HepG2 (cell line): ENCODE data around the gene RNU6-8. TPM values are rescaled to one million over a fixed set of nuclear protein-coding genes. Genes with fewer than 3 reads are reported as not detected.

Source experiments
- ATAC-seq: fragments of 200-7000 bp; cut with Tn5 transposase; 3 replicates; pipeline ENCODE4 v1.9.1; 2020; ENCODE audit warnings: mild to moderate bottlenecking, moderate library complexity
- BruUV-seq: library from RNA; stranded (reverse); fragments of 400-500 nt; replicated peaks from 2 replicates; lab custom pipeline; 2021; lab: Mats Ljungman, UMichigan
- CTCF ChIA-PET: fragments of 300-600 bp; formaldehyde crosslinking; extraction: SDS; loops from one replicate; lab custom pipeline; 2021; ENCODE audit warnings: low total read pairs, inconsistent platforms, low intra/inter-chr PET ratio; lab: Yijun Ruan, JAX
- POLR2A ChIA-PET: fragments of 350-600 bp; sonication (Branson Sonifier 250); formaldehyde crosslinking; loops from one replicate; lab custom pipeline; 2020; ENCODE audit warnings: antibody characterized with exemption, inconsistent platforms; lab: Yijun Ruan, JAX
- DNase-seq: peaks from one replicate; pipeline ENCODE4 v3.0.0-alpha.2; 2015; ENCODE audit warnings: low spot score
- FAIRE-seq: peaks from 3 replicates; lab custom pipeline; 2011; peaks lifted over from hg19 to GRCh38; lab: Jason Lieb, UNC
- H2AFZ ChIP-seq: one replicate; pipeline ENCODE4 v1.6.1; 2011; ENCODE audit warnings: low read length, inconsistent platforms
- H3K27ac ChIP-seq: fragments of 300-600 bp; 3 replicates; pipeline ENCODE4 v1.8.0; 2011; ENCODE audit warnings: mixed run types, mild to moderate bottlenecking, mixed read lengths, low read length, inconsistent platforms; ENCODE audit not compliant: insufficient read depth; ENCODE audit errors: extremely low read length
- H3K27me3 ChIP-seq, 2 experiments: fragments of 200-600 bp in 1 of 2; 2 replicates in 1 of 2; 3 replicates in 1 of 2; pipeline versions ENCODE4 v1.6.0 to v1.8.0; 2011; ENCODE audit warnings: low read length in 2 of 2, mild to moderate bottlenecking in 2 of 2, moderate library complexity in 2 of 2, inconsistent platforms in 1 of 2; ENCODE audit not compliant: insufficient read depth in 2 of 2, control insufficient read depth in 1 of 2
- H3K36me3 ChIP-seq, 2 experiments: fragments of 200-600 bp in 1 of 2; replicated peaks in 1 of 2; 2 replicates in 1 of 2; 3 replicates in 1 of 2; pipeline versions ENCODE4 v1.5.1 to v1.8.0; 2011; ENCODE audit warnings: low read length in 2 of 2, inconsistent platforms in 1 of 2; ENCODE audit not compliant: insufficient read depth in 2 of 2, control insufficient read depth in 1 of 2
- H3K4me1 ChIP-seq: 2 replicates; pipeline ENCODE4 v1.5.1; 2012; ENCODE audit warnings: low read length, inconsistent platforms; ENCODE audit not compliant: insufficient read depth
- H3K4me2 ChIP-seq: 2 replicates; pipeline ENCODE4 v1.6.0; 2011; ENCODE audit warnings: low read depth, low read length, inconsistent platforms
- H3K4me3 ChIP-seq, 3 experiments: fragments of 200-600 bp in 1 of 3; sonication (generic), shearing (Covaris generic) in 1 of 3; replicated peaks in 1 of 3; 2 replicates each; pipeline ENCODE4 v1.5.1; 2011 to 2016; ENCODE audit warnings: low read length in 3 of 3, inconsistent platforms in 2 of 3, low read depth in 2 of 3, mild to moderate bottlenecking in 2 of 3, control low read depth in 1 of 3, mixed read lengths in 1 of 3; ENCODE audit not compliant: insufficient read depth in 1 of 3
- H3K79me2 ChIP-seq: one replicate; pipeline ENCODE4 v1.6.1; 2011; ENCODE audit warnings: low read length, inconsistent platforms; ENCODE audit not compliant: insufficient read depth
- H3K9ac ChIP-seq: 2 replicates; pipeline ENCODE4 v1.6.0; 2011; ENCODE audit warnings: mild to moderate bottlenecking, low read depth, low read length, inconsistent platforms; ENCODE audit not compliant: insufficient read depth
- H3K9me3 ChIP-seq: 2 replicates; pipeline ENCODE4 v1.5.1; 2012; ENCODE audit warnings: mild to moderate bottlenecking, low read length
- H4K20me1 ChIP-seq: 2 replicates; pipeline ENCODE4 v1.6.0; 2011; ENCODE audit warnings: inconsistent platforms, mild to moderate bottlenecking, low read length, moderate library complexity; ENCODE audit not compliant: insufficient read depth
- ATF3 ChIP-seq: sonication (generic); formaldehyde crosslinking; IDR thresholded peaks from 2 replicates; pipeline ENCODE4 v1.4.0; 2020; ENCODE audit warnings: missing genetic modification reagents
- CEBPB ChIP-seq: IDR thresholded peaks from 2 replicates; pipeline ENCODE4 v1.6.1; 2011; ENCODE audit warnings: low read depth, low read length, improper control_type of control experiment, borderline replicate concordance
- FOXO1 ChIP-seq: sonication (generic); formaldehyde crosslinking; IDR thresholded peaks from 2 replicates; pipeline ENCODE4 v1.4.0; 2020; ENCODE audit warnings: missing genetic modification reagents
- MNT ChIP-seq: fragments of 450-650 bp; IDR thresholded peaks from 2 replicates; pipeline ENCODE4 v1.6.1; 2016
- MTERF4 ChIP-seq: sonication (generic); formaldehyde crosslinking; IDR thresholded peaks from 2 replicates; pipeline ENCODE4 v1.8.0; 2023; ENCODE audit warnings: mild to moderate bottlenecking, missing genetic modification reagents
- THRA ChIP-seq: sonication (generic); formaldehyde crosslinking; IDR thresholded peaks from 2 replicates; pipeline ENCODE4 v1.4.0; 2020; ENCODE audit warnings: missing genetic modification reagents, borderline replicate concordance
- TP53 ChIP-seq: sonication (generic); formaldehyde crosslinking; conservative IDR thresholded peaks from 2 replicates; pipeline ENCODE4 v1.4.0; 2020; ENCODE audit warnings: missing genetic modification reagents
- ZBTB43 ChIP-seq: sonication (generic); formaldehyde crosslinking; conservative IDR thresholded peaks from 2 replicates; pipeline ENCODE4 v1.4.0; 2020; ENCODE audit warnings: missing genetic modification reagents
- ZNF713 ChIP-seq: sonication (generic); formaldehyde crosslinking; IDR thresholded peaks from 2 replicates; pipeline ENCODE4 v1.4.0; 2020; ENCODE audit warnings: mild to moderate bottlenecking, missing genetic modification reagents
- WGBS: methylation state at CpG from one replicate; pipeline ENCODE4 v1.1.6; 2017; ENCODE audit warnings: low lambda C conversion rate; 5-methylcytosine and 5-hydroxymethylcytosine counted together
- in situ Hi-C: cut with HindIII; loops from 2 replicates; pipeline ENCODE4 v1.10.0; 2017; ENCODE audit warnings: low pct_unique_long_range_greater_than_20kb; ENCODE audit not compliant: extremely low pct_ligation_motif_present
- intact Hi-C: fragments of 100-400 bp; cut with micrococcal nuclease; formaldehyde crosslinking; loops from one replicate; pipeline ENCODE4 v1.10.0; 2022; ENCODE audit not compliant: unreplicated experiment
- polyA plus RNA-seq, 8 experiments: library from polyadenylated mRNA; depleted of rRNA in 3 of 8; stranded (reverse) in 7 of 8; unstranded in 1 of 8; fragments of >200 nt; fragmentation: Illumina TruSeq in 4 of 8; extraction: Trizol in 4 of 8; gene quantifications; 2 replicates each; pipeline versions ENCODE4 v1.2.1 to v1.2.3, GENCODE V29; 2011 to 2016; ENCODE audit warnings: low read depth in 4 of 8, missing spikeins in 1 of 8, mixed read lengths in 1 of 8; ENCODE audit not compliant: insufficient read depth in 1 of 8
- total RNA-seq, 5 experiments: library from RNA; depleted of rRNA; stranded (reverse); fragments of >200 nt; fragmentation: Illumina TruSeq; extraction: Trizol; gene quantifications; 2 replicates each; pipeline ENCODE4 v1.2.3, GENCODE V29; 2016; ENCODE audit warnings: low read depth in 1 of 5

The RNU6-8 gene
- total and polyA plus RNA-seq, 2 of the 13 experiments (the other 11 are each of a cell fraction or from before 2014, with no cell fraction given): under 0.01 TPM; not detected in 1

- no peak overlapping the region for H3K4me3 ChIP-seq
- ChIA-PET POLR2A (no interaction called here), CTCF (no interaction called here)
- no peak for FAIRE-seq
- no peaks in the 10 kb centered on the region; a peak in 1 of 5 replicates for H3K27me3 ChIP-seq
- no peak overlapping the region for H3K9ac ChIP-seq
- no TSS peak for BruUV-seq
- ATAC-seq: no peak
- H3K36me3 ChIP-seq: no peaks in the 10 kb centered on the region
- TF ChIP-seq CEBPB (peak; percentile 89), MNT (no peak)
- in situ Hi-C loops (no loop called here), intact Hi-C loops (loop anchor here (10.0 kb wide), 1 partner anchor 1001 kb away; the partner anchor contains the start of gene HECTD1)
- DNase-seq: no peak
- H3K9me3 ChIP-seq: no peaks in the 10 kb centered on the region
- H3K4me1 ChIP-seq: peaks cover 13% of the 10 kb centered on the region
- H4K20me1 ChIP-seq: no peaks in the 10 kb centered on the region
- no peak overlapping the region for H3K4me2 ChIP-seq
- H3K79me2 ChIP-seq: no peaks in the 10 kb centered on the region
- H2AFZ ChIP-seq: no peak overlapping the region
- 74% methylated on average over 3 of the region's 3 CpGs for WGBS
- H3K27ac ChIP-seq: no peak overlapping the region
Measured at GRCh38 chr14:32205554-32205953, 2.5 kb upstream of the RNU6-8 start.

- H3K79me2 ChIP-seq: no peaks in the 10 kb centered on the region
- peak overlapping the region; percentile 91 for H3K9ac ChIP-seq
- intact Hi-C loops (loop anchor here (1.0 to 10.0 kb wide), 9 partner anchors 21 to 1645 kb away; partner anchors contain the start of genes DTD2, G2E3, HECTD1 and NUBPL), in situ Hi-C loops (loop anchor here (5.0 kb wide), 1 partner anchor 127 kb away; the partner anchor contains the start of gene ARHGAP5)
- no peak for FAIRE-seq
- H3K4me2 ChIP-seq: peak overlapping the region; percentile 97
- H2AFZ ChIP-seq: peak overlapping the region; percentile 99
- peaks cover 21% of the 10 kb centered on the region for H3K4me1 ChIP-seq
- ChIA-PET CTCF (no interaction called here), POLR2A (interaction anchor here (0.6 to 3.0 kb wide), 9 partner anchors 9 to 1658 kb away, joined by 3 to 89 read pairs (median 6); partner anchors contain the start of genes ARHGAP5, DTD2 and HEATR5A)
- peak; percentile 31 for DNase-seq
- no peaks in the 10 kb centered on the region; a peak in 1 of 5 replicates for H3K27me3 ChIP-seq
- no peaks in the 10 kb centered on the region for H3K36me3 ChIP-seq
- H3K27ac ChIP-seq: peak overlapping the region; percentile 87
- no peaks in the 10 kb centered on the region for H4K20me1 ChIP-seq
- ATAC-seq: peak; percentile 18
- peak overlapping the region; percentile 69 to 81 (median 75) for H3K4me3 ChIP-seq
- BruUV-seq: no TSS peak
- WGBS: 1% methylated on average over 14 of the region's 14 CpGs
- no peaks in the 10 kb centered on the region for H3K9me3 ChIP-seq
- TF ChIP-seq ZBTB43 (CRISPR knock-in tag): no peak
- TF ChIP-seq FOXO1 (CRISPR knock-in tag): 0 out of 2 replicates have a peak, but pooled peaks have one; percentile 45
- 0 out of 2 replicates have a peak, but pooled peaks have one; percentile 7 for TF ChIP-seq ZNF713 (CRISPR knock-in tag)
- TF ChIP-seq ATF3 (CRISPR knock-in tag): no peak
- 0 out of 2 replicates have a peak, but pooled peaks have one; percentile 6 for TF ChIP-seq THRA
- TF ChIP-seq TP53 (CRISPR knock-in tag): no peak
- no peak for TF ChIP-seq MTERF4 (CRISPR knock-in tag)
Measured at GRCh38 chr14:32203928-32204357, 874 bp upstream of the RNU6-8 start.
